GM20000 (cell line): ENCODE measurements around the gene MRNIP.

ENCODE experiments used
- DNase-seq: peaks from one replicate; pipeline ENCODE4 v3.0.0; 2012; ENCODE audit warnings: low spot score
- CTCF ChIP-seq: IDR thresholded peaks from 2 replicates; pipeline ENCODE4 v1.5.1; 2012; ENCODE audit warnings: mild to moderate bottlenecking, control low read depth; ENCODE audit errors: extremely low read depth, missing control alignments

The MRNIP gene

GRCh38 chr5:179800696-179801201 lies 57.9 kb downstream of the MRNIP start:
- TF ChIP-seq CTCF = no peak
- peak; percentile 25 for DNase-seq

GRCh38 chr5:179800071-179800695 lies 58.4 kb downstream of the MRNIP start:
- no peak for DNase-seq
- no peak for TF ChIP-seq CTCF

GRCh38 chr5:179799644-179799973 lies 59.0 kb downstream of the MRNIP start:
- no peak for DNase-seq
- no peak for TF ChIP-seq CTCF

- DNase-seq = peak; percentile 10
- TF ChIP-seq CTCF = no peak
These were observed 59.6 kb downstream of the MRNIP start for GRCh38 chr5:179798771-179799643.

- DNase-seq = peak; percentile 10
- TF ChIP-seq CTCF = no peak
These were observed 60.4 kb downstream of the MRNIP start for GRCh38 chr5:179798144-179798770.

- DNase-seq = peak; percentile 12
- TF ChIP-seq CTCF = no peak
These were observed 60.9 kb downstream of the MRNIP start for GRCh38 chr5:179797741-179798140.
